H9 (cell line): ENCODE data around the gene TEX19. TPM values are rescaled to one million over a fixed set of nuclear protein-coding genes. Genes with fewer than 3 reads are reported as not detected.

Experiments used
- DNase-seq: peaks from one replicate; pipeline ENCODE4 v3.0.0-alpha.2; 2017
- H2AFZ ChIP-seq: one replicate; pipeline ENCODE4 v1.6.1; 2013; ENCODE audit warnings: mild to moderate bottlenecking, low read length, control low read depth, moderate library complexity
- H2AK5ac ChIP-seq: 2 replicates; pipeline ENCODE4 v1.6.1; 2013; ENCODE audit warnings: low read length, control low read depth, mixed read lengths; ENCODE audit not compliant: insufficient read length
- H2BK120ac ChIP-seq: one replicate; pipeline ENCODE4 v1.6.1; 2013; ENCODE audit warnings: low read depth, mild to moderate bottlenecking, low read length, control low read depth, inconsistent platforms; ENCODE audit not compliant: poor library complexity, severe bottlenecking
- H2BK12ac ChIP-seq: 2 replicates; pipeline ENCODE4 v1.6.1; 2013; ENCODE audit warnings: low read length, control low read depth, mixed read lengths, low read depth; ENCODE audit not compliant: insufficient read length
- H2BK15ac ChIP-seq: 2 replicates; pipeline ENCODE4 v1.6.1; 2013; ENCODE audit warnings: low read depth, low read length, control low read depth
- H2BK20ac ChIP-seq: one replicate; pipeline ENCODE4 v1.6.1; 2013; ENCODE audit warnings: low read depth, mild to moderate bottlenecking, low read length, control low read depth, inconsistent platforms; ENCODE audit not compliant: poor library complexity, severe bottlenecking
- H2BK5ac ChIP-seq: 2 replicates; pipeline ENCODE4 v1.6.1; 2013; ENCODE audit warnings: low read length, control low read depth, mixed read lengths; ENCODE audit not compliant: insufficient read length
- H3K14ac ChIP-seq: 2 replicates; pipeline ENCODE4 v1.6.1; 2013; ENCODE audit warnings: low read length, control low read depth; ENCODE audit not compliant: insufficient read depth
- H3K18ac ChIP-seq: 2 replicates; pipeline ENCODE4 v1.6.1; 2013; ENCODE audit warnings: low read depth, mild to moderate bottlenecking, mixed read lengths, low read length, control low read depth; ENCODE audit not compliant: insufficient read length
- H3K23ac ChIP-seq: 2 replicates; pipeline ENCODE4 v1.6.1; 2013; ENCODE audit warnings: low read length, control low read depth, mixed read lengths, low read depth; ENCODE audit not compliant: insufficient read length
- H3K23me2 ChIP-seq: 2 replicates; pipeline ENCODE4 v1.6.1; 2013; ENCODE audit warnings: low read depth, mild to moderate bottlenecking, mixed read lengths, low read length, control low read depth; ENCODE audit not compliant: insufficient read length, poor library complexity, severe bottlenecking
- H3K27ac ChIP-seq: 2 replicates; pipeline ENCODE4 v1.5.1; 2013; ENCODE audit warnings: low read length, control low read depth, mixed read lengths, low read depth; ENCODE audit not compliant: insufficient read length
- H3K27me3 ChIP-seq: 2 replicates; pipeline ENCODE4 v1.6.1; 2013; ENCODE audit warnings: low read length, control low read depth, inconsistent platforms; ENCODE audit not compliant: insufficient read depth
- H3K4ac ChIP-seq: 2 replicates; pipeline ENCODE4 v1.6.1; 2013; ENCODE audit warnings: low read depth, mild to moderate bottlenecking, control low read depth, inconsistent platforms, low read length, moderate library complexity
- H3K4me1 ChIP-seq: 2 replicates; pipeline ENCODE4 v1.6.1; 2013; ENCODE audit warnings: low read length, control low read depth, inconsistent platforms; ENCODE audit not compliant: insufficient read depth
- H3K4me2 ChIP-seq: 2 replicates; pipeline ENCODE4 v1.6.1; 2013; ENCODE audit warnings: low read length, control low read depth, mixed read lengths; ENCODE audit not compliant: insufficient read length, insufficient read depth
- H3K56ac ChIP-seq: 2 replicates; pipeline ENCODE4 v1.6.1; 2013; ENCODE audit warnings: low read depth, mild to moderate bottlenecking, mixed read lengths, low read length, control low read depth; ENCODE audit not compliant: insufficient read length
- H3K79me1 ChIP-seq: 2 replicates; pipeline ENCODE4 v1.6.1; 2013; ENCODE audit warnings: low read depth, mild to moderate bottlenecking, moderate library complexity, low read length, control low read depth, inconsistent platforms; ENCODE audit not compliant: insufficient read depth, poor library complexity, severe bottlenecking
- H3K79me2 ChIP-seq: 2 replicates; pipeline ENCODE4 v1.6.1; 2013; ENCODE audit warnings: low read length, control low read depth, inconsistent platforms; ENCODE audit not compliant: insufficient read depth
- H3K9ac ChIP-seq: 2 replicates; pipeline ENCODE4 v1.6.1; 2013; ENCODE audit warnings: low read length, control low read depth, mixed read lengths; ENCODE audit not compliant: insufficient read length; ENCODE audit errors: extremely low read depth
- H3K9me3 ChIP-seq: one replicate; pipeline ENCODE4 v1.6.1; 2013; ENCODE audit warnings: low read depth, low read length, inconsistent platforms; ENCODE audit not compliant: control insufficient read depth
- H3T11ph ChIP-seq: one replicate; pipeline ENCODE4 v1.6.1; 2013; ENCODE audit warnings: mild to moderate bottlenecking, low read length, control low read depth, inconsistent platforms
- H4K20me1 ChIP-seq: one replicate; pipeline ENCODE4 v1.6.1; 2013; ENCODE audit not compliant: control insufficient read depth, insufficient read length, insufficient read depth
- H4K5ac ChIP-seq: 2 replicates; pipeline ENCODE4 v1.6.1; 2013; ENCODE audit warnings: low read depth, mild to moderate bottlenecking, mixed read lengths, low read length, control low read depth; ENCODE audit not compliant: insufficient read length
- H4K8ac ChIP-seq: replicated peaks from 2 replicates; pipeline ENCODE4 v1.6.1; 2013; ENCODE audit warnings: low read length, control low read depth, mixed read lengths, low read depth; ENCODE audit not compliant: insufficient read length
- H4K91ac ChIP-seq: 2 replicates; pipeline ENCODE4 v1.6.1; 2013; ENCODE audit warnings: low read depth, mild to moderate bottlenecking, moderate library complexity, mixed read lengths, low read length, control low read depth; ENCODE audit not compliant: insufficient read length
- H3K27ac Mint-ChIP-seq, 3 experiments: 2 replicates in 2 of 3; 3 replicates in 1 of 3; pipeline ENCODE4 v1.8.0; 2020 to 2021; ENCODE audit warnings: mixed read lengths in 3 of 3, mild to moderate bottlenecking in 1 of 3, moderate library complexity in 1 of 3
- H3K27me3 Mint-ChIP-seq: 2 replicates; pipeline ENCODE4 v1.8.0; 2021; ENCODE audit warnings: low read depth, mild to moderate bottlenecking, moderate library complexity, mixed read lengths
- H3K36me3 Mint-ChIP-seq, 3 experiments: 2 replicates in 2 of 3; 3 replicates in 1 of 3; pipeline ENCODE4 v1.8.0; 2020 to 2021; ENCODE audit warnings: low read depth in 3 of 3, mixed read lengths in 3 of 3; ENCODE audit not compliant: insufficient read depth in 1 of 3
- H3K4me1 Mint-ChIP-seq, 2 experiments: 2 replicates each; pipeline ENCODE4 v1.8.0; 2020; ENCODE audit warnings: mixed read lengths in 2 of 2
- H3K4me3 Mint-ChIP-seq, 2 experiments: 2 replicates in 1 of 2; 3 replicates in 1 of 2; pipeline ENCODE4 v1.8.0; 2020 to 2021; ENCODE audit warnings: mild to moderate bottlenecking in 2 of 2, mixed read lengths in 2 of 2, moderate library complexity in 1 of 2
- H3K9me3 Mint-ChIP-seq, 2 experiments: 2 replicates in 1 of 2; 3 replicates in 1 of 2; pipeline ENCODE4 v1.8.0; 2020; ENCODE audit warnings: mild to moderate bottlenecking in 2 of 2, mixed read lengths in 2 of 2, moderate library complexity in 1 of 2
- CTCF ChIP-seq: fragments of 200-600 bp; sonication (generic); conservative IDR thresholded peaks from 3 replicates; pipeline ENCODE4 v1.8.0; 2021; ENCODE audit warnings: antibody characterized with exemption, mild to moderate bottlenecking
- WGBS: extraction: QIAGEN DNeasy Blood & Tissue Kit; methylation state at CpG from one replicate; pipeline ENCODE4 v1.1.7; 2013; ENCODE audit warnings: missing lambda C conversion rate, low lambda C conversion rate, mixed read lengths; ENCODE audit not compliant: insufficient read length; ENCODE audit errors: extremely low coverage; 5-methylcytosine and 5-hydroxymethylcytosine counted together
- total RNA-seq: library from RNA; stranded (reverse); gene quantifications from 2 replicates; pipeline ENCODE4 v1.2.1, GENCODE V29; 2021

The TEX19 gene
- total RNA-seq, 1 experiment from 2014 or later, result 1.4 TPM

DNA sequence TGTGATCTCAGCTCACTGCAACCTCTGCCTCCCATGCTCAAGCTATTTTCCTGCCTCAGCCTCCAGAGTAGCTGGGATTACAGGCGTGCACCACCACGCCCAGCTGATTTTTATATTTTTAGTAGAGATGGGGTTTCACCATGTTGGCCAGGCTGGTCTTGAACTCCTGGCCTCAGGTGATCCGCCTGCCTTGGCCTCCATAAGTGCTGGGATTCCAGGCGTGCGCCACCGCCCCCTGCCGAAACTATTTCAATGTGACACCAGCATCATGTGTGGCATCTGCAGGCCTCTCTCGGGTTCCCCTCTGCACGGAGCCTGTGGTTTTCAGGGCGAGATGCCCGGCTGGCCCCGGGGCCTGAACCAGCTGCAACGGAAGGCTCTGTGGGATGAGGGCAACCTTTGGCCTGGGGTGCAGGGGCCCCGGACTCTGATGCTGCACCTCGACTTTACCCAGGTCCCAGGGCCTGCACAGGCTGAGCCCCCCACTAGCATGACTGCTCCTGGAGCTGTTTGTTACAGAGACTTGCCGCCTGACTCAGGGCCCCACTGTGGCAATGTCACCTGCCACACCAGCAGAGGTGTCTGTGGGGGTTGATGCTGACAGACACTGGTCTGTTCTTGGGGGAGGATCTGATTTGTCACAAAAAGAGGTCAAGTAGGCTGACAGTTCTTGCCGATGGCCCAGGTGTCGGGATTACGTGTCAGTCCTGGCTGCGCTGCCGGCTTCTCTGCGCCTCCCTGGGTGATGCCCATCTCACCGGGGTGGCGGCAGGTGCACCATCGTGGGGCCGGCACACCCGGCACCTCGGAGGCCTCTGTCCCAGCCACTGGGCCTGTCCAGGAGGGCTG lies 8.6 kb upstream of the TEX19 start:
- H3K23me2 ChIP-seq, result no peaks in the 10 kb centered on the region
- no peaks in the 10 kb centered on the region for H3K27me3 ChIP-seq
- no peaks in the 10 kb centered on the region for H3K4me1 ChIP-seq
- no peak overlapping the region for H2BK15ac ChIP-seq
- Mint-ChIP-seq H3K4me1 (peaks cover 4 to 10% of the 10 kb centered on the region in 2 experiments; a peak in 3 of 4 replicates), H3K4me3 (no peak overlapping the region), H3K36me3 (no peaks in the 10 kb centered on the region), H3K27ac (peak overlapping the region in 1 of 3 experiments; percentile 55; a peak in 1 of 7 replicates), H3K9me3 (no peaks in the 10 kb centered on the region), H3K27me3 (peaks cover 11% of the 10 kb centered on the region)
- H2BK12ac ChIP-seq, result no peak overlapping the region
- H4K20me1 ChIP-seq, result no peaks in the 10 kb centered on the region
- no peak overlapping the region for H3K4ac ChIP-seq
- no peak overlapping the region for H3K23ac ChIP-seq
- H2AK5ac ChIP-seq, result no peak overlapping the region
- no peak overlapping the region for H2BK5ac ChIP-seq
- WGBS, result no CpG with 5 or more reads among the region's 28 CpGs
- H3K14ac ChIP-seq, result no peak overlapping the region
- DNase-seq, result no peak
- no peak overlapping the region for H3T11ph ChIP-seq
- TF ChIP-seq CTCF, result peak; percentile 32; the same call in 2 of the 3 replicates
- H3K9me3 ChIP-seq, result no peaks in the 10 kb centered on the region
- H4K8ac ChIP-seq, result no peak overlapping the region
- H3K9ac ChIP-seq, result no peak overlapping the region
- no peak overlapping the region for H2BK20ac ChIP-seq
- H2BK120ac ChIP-seq, result no peak overlapping the region
- no peak overlapping the region for H4K91ac ChIP-seq
- H4K5ac ChIP-seq, result no peak overlapping the region
- no peak overlapping the region for H3K56ac ChIP-seq
- H2AFZ ChIP-seq, result no peak overlapping the region
- H3K18ac ChIP-seq, result no peak overlapping the region
- no peaks in the 10 kb centered on the region for H3K79me1 ChIP-seq
- no peak overlapping the region for H3K27ac ChIP-seq
- no peaks in the 10 kb centered on the region for H3K79me2 ChIP-seq
- H3K4me2 ChIP-seq, result no peak overlapping the region
